Left lung (tissue), 10 donors: ENCODE results near the gene EVI5L. TPM values are rescaled to one million over a fixed set of nuclear protein-coding genes. Genes with fewer than 3 reads are reported as not detected.
A peak's percentile ranks its signal among the peaks of the same experiment; 100 is the strongest.

Experiments
- ATAC-seq: fragments of 200-7000 bp; cut with Tn5 transposase; one replicate; pipeline ENCODE4 v1.9.1; 2020; ENCODE audit warnings: moderate library complexity
- DNase-seq, 4 donors: peaks; one replicate each; pipeline ENCODE4 v3.0.0-alpha.2; 2013 to 2020
- H3K27ac ChIP-seq, 2 donors: fragments of 200-600 bp; sonication (generic) in 1 of 2; one replicate each; pipeline versions ENCODE4 v1.5.0 to v1.8.0; 2020 to 2021
- H3K27me3 ChIP-seq, 2 donors: fragments of 200-600 bp; sonication (generic) in 1 of 2; one replicate each; pipeline versions ENCODE4 v1.5.0 to v1.8.0; 2020 to 2021
- H3K36me3 ChIP-seq, 2 donors: fragments of 200-600 bp; sonication (generic) in 1 of 2; one replicate each; pipeline versions ENCODE4 v1.5.0 to v1.8.0; 2020 to 2021
- H3K4me1 ChIP-seq, 2 donors: fragments of 200-600 bp; one replicate each; pipeline ENCODE4 v1.8.0; 2021
- H3K4me3 ChIP-seq, 2 donors: fragments of 200-600 bp; sonication (generic) in 1 of 2; one replicate each; pipeline versions ENCODE4 v1.5.0 to v1.8.0; 2020 to 2021; ENCODE audit warnings: mild to moderate bottlenecking in 1 of 2
- H3K9me3 ChIP-seq, 2 donors: fragments of 200-600 bp; sonication (generic) in 1 of 2; one replicate each; pipeline versions ENCODE4 v1.5.0 to v1.8.0; 2020 to 2021
- CTCF ChIP-seq, 2 donors: fragments of 200-600 bp; sonication (generic) in 1 of 2; IDR thresholded peaks; one replicate each; pipeline versions ENCODE4 v1.5.0 to v1.8.0; 2021; ENCODE audit warnings: antibody characterized with exemption in 2 of 2
- intact Hi-C, 2 donors: fragments of 100-400 bp; cut with DNase I; formaldehyde crosslinking; loops; one replicate each; pipeline versions ENCODE4 v1.11.2 to v1.14.2; 2022
- polyA plus RNA-seq, 6 donors: library from polyadenylated mRNA; unstranded; fragments of 120-200 nt; gene quantifications; one replicate each; pipeline ENCODE4 v1.2.1, GENCODE V29; 2013; ENCODE audit not compliant: insufficient read length in 6 of 6
- total RNA-seq, 2 donors: library from RNA; stranded (reverse); fragmentation: NEBNext Ultra II Directional; extraction: Animal tissue kit (Norgen Biotek cat#: 25700); gene quantifications; one replicate each; pipeline ENCODE4 v1.2.1, GENCODE V29; 2021
- donor health status: DM: no; HTN: yes; CAD: no.
- donor health status: DM: no; HTN: no; CAD: no.

EVI5L gene
- total and polyA plus RNA-seq, 8 donors = 11.3 to 18.1 (median 14.8) TPM

GRCh38 chr19:7866399-7867091, 36.5 kb downstream of the EVI5L start:
- ATAC-seq (no peak), DNase-seq (no peak)
- H3K27ac ChIP-seq = no peak overlapping the region
- H3K4me3 ChIP-seq = no peak overlapping the region
- peaks cover 13 to 35% of the 10 kb centered on the region in 2 donors for H3K4me1 ChIP-seq
- no peak for TF ChIP-seq CTCF (IDR thresholded peaks at IDR 0.05)
- no peaks in the 10 kb centered on the region for H3K9me3 ChIP-seq
- H3K27me3 ChIP-seq = peaks cover 0 to 81% of the 10 kb centered on the region in 2 donors
- intact Hi-C loops = no loop called here
- H3K36me3 ChIP-seq = peaks cover 0 to 8% of the 10 kb centered on the region in 2 donors

GRCh38 chr19:7867092-7867844, 37.2 kb downstream of the EVI5L start:
- intact Hi-C loops = no loop called here
- Histone ChIP-seq H3K27ac (no peak overlapping the region), H3K9me3 (no peaks in the 10 kb centered on the region), H3K36me3 (peaks cover 0 to 8% of the 10 kb centered on the region in 2 donors), H3K4me3 (no peak overlapping the region), H3K4me1 (peaks cover 8 to 35% of the 10 kb centered on the region in 2 donors), H3K27me3 (peaks cover 1 to 79% of the 10 kb centered on the region in 2 donors)
- TF ChIP-seq CTCF (IDR thresholded peaks at IDR 0.05) = no peak
- DNase-seq (no peak), ATAC-seq (no peak)

GRCh38 chr19:7868326-7868670, 38.3 kb downstream of the EVI5L start:
- H3K27me3 ChIP-seq = peaks cover 12 to 79% of the 10 kb centered on the region in 2 donors
- intact Hi-C loops = no loop called here

GRCh38 chr19:7868671-7869452, 38.8 kb downstream of the EVI5L start:
- H3K27ac ChIP-seq = peak overlapping the region in 1 of 2 donors; percentile 36
- peaks cover 17 to 79% of the 10 kb centered on the region in 2 donors for H3K27me3 ChIP-seq
- peak; percentile 71 for ATAC-seq
- H3K4me3 ChIP-seq = peak overlapping the region; percentile 32 to 41
- no peaks in the 10 kb centered on the region for H3K9me3 ChIP-seq
- peak; percentile 77 to 95 for TF ChIP-seq CTCF (IDR thresholded peaks at IDR 0.05)
- DNase-seq = peak in 3 of 4 donors; percentile 67 to 93 (median 81)
- intact Hi-C loops = no loop called here
- no peaks in the 10 kb centered on the region for H3K36me3 ChIP-seq
- peaks cover 10 to 42% of the 10 kb centered on the region in 2 donors for H3K4me1 ChIP-seq

More at GRCh38 chr19:7868326-7868670, 38.3 kb downstream of the EVI5L start:
- ATAC-seq (no peak), DNase-seq (no peak)
- TF ChIP-seq CTCF (IDR thresholded peaks at IDR 0.05) = no peak
- peaks cover 10 to 36% of the 10 kb centered on the region in 2 donors for H3K4me1 ChIP-seq
- peak overlapping the region in 1 of 2 donors; percentile 32 for H3K4me3 ChIP-seq
- no peaks in the 10 kb centered on the region for H3K9me3 ChIP-seq
- no peak overlapping the region for H3K27ac ChIP-seq
- H3K36me3 ChIP-seq = peaks cover 0 to 6% of the 10 kb centered on the region in 2 donors
